SW 1271 (cell line): ENCODE results near the gene KBTBD7.
"Not testable (repeated sequence)": the region's sequence is repeated elsewhere in the genome, so short reads cannot be mapped to it uniquely, and the experiment has no call there.

Experiments used
- DNase-seq, 2 experiments: peaks; one replicate each; lab custom pipeline; 2025; lab: John Stamatoyannopoulos, UW

KBTBD7 gene

GRCh38 chr13:41196011-41196410, 1.6 kb upstream of the KBTBD7 start:
- DNase-seq, result no peak

GRCh38 chr13:41193469-41193868, 900 bp downstream of the KBTBD7 start:
- no peak for DNase-seq

- DNase-seq, result no peak
These were observed 5.8 kb downstream of the KBTBD7 start for GRCh38 chr13:41188584-41188983.

- no peak for DNase-seq
These were observed 7.9 kb downstream of the KBTBD7 start for GRCh38 chr13:41186481-41186880.

GRCh38 chr13:41182231-41182630, 12.1 kb downstream of the KBTBD7 start:
- DNase-seq, result no peak

GRCh38 chr13:41179593-41180250, 14.6 kb downstream of the KBTBD7 start:
- DNase-seq, result no peak

- no peak for DNase-seq
These were observed 16.3 kb downstream of the KBTBD7 start for GRCh38 chr13:41178040-41178439.

GRCh38 chr13:41177616-41178015, 16.8 kb downstream of the KBTBD7 start:
- no peak for DNase-seq

GRCh38 chr13:41175576-41175975, 18.8 kb downstream of the KBTBD7 start:
- DNase-seq, result not testable (repeated sequence)

- no peak for DNase-seq
These were observed 32.2 kb downstream of the KBTBD7 start for GRCh38 chr13:41162151-41162550.

GRCh38 chr13:41159174-41159573, 35.2 kb downstream of the KBTBD7 start:
- DNase-seq, result no peak

GRCh38 chr13:41157048-41157717, 37.2 kb downstream of the KBTBD7 start:
- no peak for DNase-seq

GRCh38 chr13:41156620-41157019, 37.7 kb downstream of the KBTBD7 start:
- DNase-seq, result no peak

- no peak for DNase-seq
These were observed 40.3 kb downstream of the KBTBD7 start for GRCh38 chr13:41154042-41154441.

GRCh38 chr13:41152005-41152404, 42.4 kb downstream of the KBTBD7 start:
- DNase-seq, result no peak

- no peak for DNase-seq
These were observed 44.3 kb downstream of the KBTBD7 start for GRCh38 chr13:41150058-41150457.

GRCh38 chr13:41148419-41149283, 45.7 kb downstream of the KBTBD7 start:
- DNase-seq, result no peak

- DNase-seq, result no peak
These were observed 49.0 kb downstream of the KBTBD7 start for GRCh38 chr13:41145136-41145908.

- DNase-seq, result no peak
These were observed 49.8 kb downstream of the KBTBD7 start for GRCh38 chr13:41144576-41144975.
